ENCODE data around the gene SERF1A.
"Not testable (repeated sequence)": the region's sequence is repeated elsewhere in the genome, so short reads cannot be mapped to it uniquely, and the experiment has no call there.

GRCh38 chr5:70906624-70907023, 6.2 kb downstream of the SERF1A start:
- TF ChIP-seq CTCF, POLR2A, EP300 (IDR thresholded peaks at IDR 0.05): not testable (repeated sequence)
